Heart right ventricle (tissue), 16 donors: ENCODE measurements around the gene ESCO1. TPM values are rescaled to one million over a fixed set of nuclear protein-coding genes. Genes with fewer than 3 reads are reported as not detected.
A peak's percentile ranks its signal among the peaks of the same experiment; 100 is the strongest.
"Not testable (repeated sequence)": the region's sequence is repeated elsewhere in the genome, so short reads cannot be mapped to it uniquely, and the experiment has no call there.

Experiments used
- ATAC-seq, 8 donors: fragments of 200-7000 bp; cut with Tn5 transposase; one replicate each; pipeline ENCODE4 v1.9.1; 2020; ENCODE audit warnings: mild to moderate bottlenecking in 8 of 8, moderate library complexity in 8 of 8, moderate number of reproducible peaks in 1 of 8
- DNase-seq, 2 donors: peaks; one replicate each; pipeline ENCODE4 v3.0.0-alpha.2; 2020
- H3K27ac ChIP-seq, 10 donors: fragments of 200-600 bp; sonication (generic) in 2 of 10; one replicate each; pipeline versions ENCODE4 v1.5.0 to v1.8.0; 2020 to 2022; ENCODE audit warnings: mild to moderate bottlenecking in 3 of 10
- H3K27me3 ChIP-seq, 7 donors: fragments of 200-600 bp; one replicate each; pipeline ENCODE4 v1.8.0; 2021 to 2022; ENCODE audit warnings: mild to moderate bottlenecking in 2 of 7
- H3K36me3 ChIP-seq, 9 donors: fragments of 200-600 bp; sonication (generic) in 1 of 9; one replicate each; pipeline versions ENCODE4 v1.5.0 to v1.8.0; 2020 to 2022; ENCODE audit warnings: mild to moderate bottlenecking in 2 of 9
- H3K4me1 ChIP-seq, 9 donors: fragments of 200-600 bp; sonication (generic) in 1 of 9; one replicate each; pipeline versions ENCODE4 v1.5.0 to v1.8.0; 2020 to 2022; ENCODE audit warnings: mild to moderate bottlenecking in 4 of 9
- H3K4me3 ChIP-seq, 10 donors: fragments of 200-600 bp; sonication (generic) in 2 of 10; one replicate each; pipeline versions ENCODE4 v1.5.0 to v1.8.0; 2020 to 2022; ENCODE audit warnings: mild to moderate bottlenecking in 7 of 10, moderate library complexity in 2 of 10
- H3K9me3 ChIP-seq, 11 donors: fragments of 200-600 bp in 10 of 11; sonication (generic) in 2 of 11; one replicate each; pipeline versions ENCODE4 v1.5.0 to v1.8.0; 2013 to 2022; ENCODE audit warnings: mild to moderate bottlenecking in 2 of 11, control low read depth in 1 of 11, moderate library complexity in 1 of 11
- CTCF ChIP-seq, 9 donors: fragments of 200-600 bp; sonication (generic) in 2 of 9; IDR thresholded peaks; one replicate each; pipeline versions ENCODE4 v1.5.0 to v1.8.0; 2021 to 2022; ENCODE audit warnings: antibody characterized with exemption in 9 of 9, mild to moderate bottlenecking in 5 of 9, moderate library complexity in 1 of 9
- WGBS, 2 donors: extraction: QIAGEN DNeasy Blood & Tissue Kit; methylation state at CpG; one replicate each; pipeline ENCODE4 v1.1.7; 2013; ENCODE audit warnings: inconsistent platforms in 1 of 2; 5-methylcytosine and 5-hydroxymethylcytosine counted together
- intact Hi-C, 10 donors: fragments of 100-400 bp; cut with DNase I; formaldehyde crosslinking; loops; one replicate each; pipeline versions ENCODE4 v1.11.1 to v1.14.2; 2022
- long read RNA-seq, 3 donors: library from polyadenylated mRNA; unstranded; transcript quantifications; one replicate each; pipeline ENCODE4 v2.0.0, GENCODE V29; 2020 to 2021
- polyA plus RNA-seq, 2 donors: library from polyadenylated mRNA; stranded (reverse); fragments of 200-250 nt; gene quantifications; one replicate each; pipeline ENCODE4 v1.2.3, GENCODE V29; 2013
- total RNA-seq, 10 donors: library from RNA; stranded (reverse); fragmentation: NEBNext Ultra II Directional in 3 of 10; extraction: Animal tissue kit (Norgen Biotek cat#: 25700) in 3 of 10; gene quantifications; one replicate each; pipeline versions ENCODE4 v1.2.1 to v1.2.4, GENCODE V29; 2021 to 2023
- donor health status: Arrhythmogenic right ventricular cardiomyopathy.
- donor health status: ischemic (EF 13 %, LVEDD 7.1; RV severe dilation, severe dysfunction).
- donor health status: healthy with polysubstance abuse.
- donor health status: DM: no; HTN: yes; CAD: no.
- donor health status: DM: no; HTN: no; CAD: no.
- donor health status: ischemic (EF 25% LVEDD 6.9; RV normal size, moderate dysfunction).
- donor health status: ischemic (EF 25% LVEDD 5.7; RV mildly dilated, moderate dysfunction).
- donor health status: healthy.
- donor health status: DM: yes; HTN: yes; CAD: no.
- donor health status: Ischemic cardiomyopathy.
- donor health status: ischemic (EF 35%, LVEDD 5.7; RV mildly dilated, moderate dysfunction).
- donor health status: nonischemic (EF 11% LVEDD 7.7; RV severe dilation, severe dysfunction).
- donor health status: DM: yes; HTN: yes; CAD: no.
- donor health status: PGD.
- donor health status: ischemic (EF 29% LVEDD 5.4; RV normal size, mild dysfunction).
- donor health status: nonischemic (EF 23%, LVEDD 6.1; RV moderate dilation, normal function).

ESCO1 gene
- total RNA-seq: 10 to 100 TPM in 4 of 10 donors, 1 to 10 TPM in 6; 8.7 to 12.9 (median 9.9) TPM
- 10 to 100 TPM in 1 of 2 donors, 1 to 10 TPM in 1; 5.5 to 11.4 TPM for polyA plus RNA-seq
- long read RNA-seq, donor 1, full-length matches to known transcripts: 5 of 8 reads
- long read RNA-seq, donor 1, partial matches to known transcripts: 2 of 8 reads
- long read RNA-seq, donor 1, other reads (novel, unspliced or antisense): 1 of 8 reads
- long read RNA-seq, donor 2, full-length matches to known transcripts: 4 of 10 reads
- long read RNA-seq, donor 2, partial matches to known transcripts: 2 of 10 reads
- long read RNA-seq, donor 2, other reads (novel, unspliced or antisense): 4 of 10 reads
- long read RNA-seq, donor 3, full-length matches to known transcripts: 3 of 14 reads
- long read RNA-seq, donor 3, partial matches to known transcripts: 10 of 14 reads
- long read RNA-seq, donor 3, other reads (novel, unspliced or antisense): 1 of 14 reads

- ATAC-seq (peak; percentile 94 to 97 (median 96)), DNase-seq (peak; percentile 93)
- Histone ChIP-seq H3K36me3 (no peaks in the 10 kb centered on the region), H3K27me3 (no peaks in the 10 kb centered on the region), H3K9me3 (no peaks in the 10 kb centered on the region), H3K4me3 (peak within 1 kb of the TSS; percentile 81 to 100 (median 92)), H3K4me1 (peaks cover 0 to 46% (median 24%) of the 10 kb centered on the region in 9 donors), H3K27ac (peak within 1 kb of the TSS; percentile 86 to 99 (median 97))
- peak; percentile 93 to 100 (median 98) for TF ChIP-seq CTCF (IDR thresholded peaks at IDR 0.05)
- 7% methylated on average over 71 to 74 of the region's 74 CpGs for WGBS, 2 donors
- intact Hi-C loops: loop anchor here in 3 of 10 donors (2.0 to 10.0 kb wide), 5 partner anchors 50 to 496 kb away; partner anchors contain the start of genes MIB1 (in 2 of the 3) and ABHD3 (in 1 of the 3)
These were observed at the start of gene ESCO1 for GRCh38 chr18:21600526-21601410. Gene ESCO1, minus strand, starts transcription at chr18:21600704. Its CDS starts 25,861 bp downstream, at chr18:21574843.

GRCh38 chr18:21640375-21640774, 39.9 kb upstream of the ESCO1 start:
- 97 to 99% methylated on average over 5 of the region's 5 CpGs for WGBS, 2 donors
- H3K4me1 ChIP-seq, intact Hi-C loops, H3K9me3 ChIP-seq, H3K36me3 ChIP-seq, H3K4me3 ChIP-seq, DNase-seq, H3K27me3 ChIP-seq, H3K27ac ChIP-seq, ATAC-seq: not testable (repeated sequence)

GRCh38 chr18:21638822-21639221, 38.3 kb upstream of the ESCO1 start:
- 91 to 96% methylated on average over 3 of the region's 3 CpGs for WGBS, 2 donors
- Histone ChIP-seq H3K4me1 (no peaks in the 10 kb centered on the region), H3K27me3 (no peaks in the 10 kb centered on the region), H3K27ac (no peak overlapping the region), H3K36me3 (peaks cover 0 to 8% (median 0%) of the 10 kb centered on the region in 9 donors), H3K9me3 (no peaks in the 10 kb centered on the region), H3K4me3 (no peak overlapping the region)
- intact Hi-C loops: loop anchor here in 1 of 10 donors (10.0 kb wide), 1 partner anchor 66 kb away; the partner anchor contains the start of gene ABHD3
- ATAC-seq (no peak), DNase-seq (no peak)
- TF ChIP-seq CTCF (IDR thresholded peaks at IDR 0.05): no peak

- 96% methylated on average over 13 of the region's 13 CpGs for WGBS, 2 donors
- intact Hi-C loops: loop anchor here in 1 of 10 donors (10.0 kb wide), 1 partner anchor 68 kb away; the partner anchor contains the start of gene ABHD3
- DNase-seq (no peak), ATAC-seq (no peak)
- no peak overlapping the region for H3K27ac ChIP-seq
- peaks cover 0 to 24% (median 3%) of the 10 kb centered on the region in 9 donors for H3K36me3 ChIP-seq
- no peak overlapping the region for H3K4me3 ChIP-seq
- no peaks in the 10 kb centered on the region for H3K9me3 ChIP-seq
- no peaks in the 10 kb centered on the region for H3K4me1 ChIP-seq
- no peaks in the 10 kb centered on the region for H3K27me3 ChIP-seq
- TF ChIP-seq CTCF (IDR thresholded peaks at IDR 0.05): no peak
These were observed 36.3 kb upstream of the ESCO1 start for GRCh38 chr18:21636769-21637168.
